GM12892 (cell line): ENCODE data around the gene ZCCHC2.

ENCODE experiments used
- POLR2A ChIP-seq: IDR thresholded peaks from 2 replicates; pipeline ENCODE4 v1.6.1; 2011; ENCODE audit warnings: low read depth, low read length, control low read depth
- POLR2AphosphoS5 ChIP-seq: IDR thresholded peaks from 2 replicates; pipeline ENCODE4 v1.6.1; 2011; ENCODE audit warnings: low read depth, low read length, control low read depth

DNA sequence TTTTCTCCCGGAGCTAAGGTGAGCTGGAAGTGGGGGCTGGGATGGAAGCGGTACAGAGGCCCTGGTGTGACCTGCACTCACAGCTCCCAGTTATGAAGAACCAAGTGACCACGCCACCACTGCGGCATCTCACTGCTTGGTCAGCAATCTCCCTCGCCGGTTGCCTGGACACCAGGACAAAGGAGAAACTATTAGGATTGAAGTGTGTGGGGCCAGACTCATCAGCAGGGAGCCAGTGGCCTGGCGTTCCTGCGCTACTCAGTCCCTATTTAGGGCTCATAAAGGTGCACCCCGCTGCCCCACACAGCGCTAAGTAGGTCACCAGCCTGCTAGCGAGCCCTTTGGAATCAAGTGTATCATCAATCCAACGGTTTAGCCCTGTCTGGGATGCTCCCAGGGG lies 82.9 kb downstream of the ZCCHC2 start:
- TF ChIP-seq POLR2AphosphoS5 (no peak), POLR2A (no peak)
